Osteocyte (in vitro differentiated cells): ENCODE data around the gene PLA2G4E. TPM values are rescaled to one million over a fixed set of nuclear protein-coding genes. Genes with fewer than 3 reads are reported as not detected.

Experiments
- DNase-seq: peaks from one replicate; pipeline ENCODE4 v3.0.0; 2021; ENCODE audit warnings: mixed read lengths; ENCODE audit not compliant: unreplicated experiment; ENCODE audit errors: extremely low spot score
- H3K27ac Mint-ChIP-seq: one replicate; pipeline ENCODE4 v1.8.0; 2021; ENCODE audit warnings: mild to moderate bottlenecking, mixed read lengths; ENCODE audit not compliant: unreplicated experiment
- H3K27me3 Mint-ChIP-seq: one replicate; pipeline ENCODE4 v1.8.0; 2021; ENCODE audit warnings: mixed read lengths; ENCODE audit not compliant: unreplicated experiment
- H3K36me3 Mint-ChIP-seq: one replicate; pipeline ENCODE4 v1.8.0; 2021; ENCODE audit warnings: mixed read lengths; ENCODE audit not compliant: unreplicated experiment
- H3K4me1 Mint-ChIP-seq: one replicate; pipeline ENCODE4 v1.8.0; 2021; ENCODE audit warnings: mixed read lengths; ENCODE audit not compliant: unreplicated experiment
- H3K4me3 Mint-ChIP-seq: one replicate; pipeline ENCODE4 v1.8.0; 2021; ENCODE audit warnings: mild to moderate bottlenecking, moderate library complexity, mixed read lengths; ENCODE audit not compliant: unreplicated experiment
- H3K9me3 Mint-ChIP-seq: one replicate; pipeline ENCODE4 v1.8.0; 2021; ENCODE audit warnings: mixed read lengths; ENCODE audit not compliant: unreplicated experiment
- CTCF ChIP-seq: fragments of 200-600 bp; sonication (generic); IDR thresholded peaks from 2 replicates; pipeline ENCODE4 v1.5.0; 2021; ENCODE audit warnings: antibody characterized with exemption, mild to moderate bottlenecking, moderate library complexity
- total RNA-seq: library from RNA; stranded (reverse); gene quantifications from 2 replicates; pipeline ENCODE4 v1.2.1, GENCODE V29; 2021

The PLA2G4E gene
- total RNA-seq, 1 donor from 2014 or later = not detected

GRCh38 chr15:42057799-42058646 lies 37.2 kb upstream of the PLA2G4E start:
- H3K27ac Mint-ChIP-seq = no peak overlapping the region

GRCh38 chr15:42056934-42057798 lies 36.3 kb upstream of the PLA2G4E start:
- Mint-ChIP-seq H3K4me3 (peak overlapping the region; percentile 30), H3K36me3 (no peaks in the 10 kb centered on the region), H3K4me1 (peaks cover 19% of the 10 kb centered on the region), H3K27me3 (peaks cover 59% of the 10 kb centered on the region), H3K9me3 (no peaks in the 10 kb centered on the region), H3K27ac (no peak overlapping the region)
- DNase-seq = peak; percentile 89
- TF ChIP-seq CTCF = peak; percentile 69

More at GRCh38 chr15:42057799-42058646, 37.2 kb upstream of the PLA2G4E start:
- peaks cover 61% of the 10 kb centered on the region for H3K27me3 Mint-ChIP-seq
- no peak for TF ChIP-seq CTCF
- H3K4me1 Mint-ChIP-seq = peaks cover 19% of the 10 kb centered on the region
- no peaks in the 10 kb centered on the region for H3K9me3 Mint-ChIP-seq
- no peak overlapping the region for H3K4me3 Mint-ChIP-seq
- DNase-seq = no peak
- no peaks in the 10 kb centered on the region for H3K36me3 Mint-ChIP-seq

- H3K4me1 Mint-ChIP-seq = peaks cover 19% of the 10 kb centered on the region
- peak; percentile 56 for DNase-seq
- H3K27ac Mint-ChIP-seq = peak overlapping the region; percentile 24
- no peak overlapping the region for H3K4me3 Mint-ChIP-seq
- no peaks in the 10 kb centered on the region for H3K36me3 Mint-ChIP-seq
- TF ChIP-seq CTCF = no peak
- peaks cover 55% of the 10 kb centered on the region for H3K27me3 Mint-ChIP-seq
- H3K9me3 Mint-ChIP-seq = no peaks in the 10 kb centered on the region
Measured at GRCh38 chr15:42053914-42054313, 33.1 kb upstream of the PLA2G4E start.

GRCh38 chr15:42053010-42053409 lies 32.2 kb upstream of the PLA2G4E start:
- no peak overlapping the region for H3K4me3 Mint-ChIP-seq
- no peak for TF ChIP-seq CTCF
- H3K27ac Mint-ChIP-seq = no peak overlapping the region
- no peaks in the 10 kb centered on the region for H3K36me3 Mint-ChIP-seq
- peaks cover 19% of the 10 kb centered on the region for H3K4me1 Mint-ChIP-seq
- peaks cover 50% of the 10 kb centered on the region for H3K27me3 Mint-ChIP-seq
- no peaks in the 10 kb centered on the region for H3K9me3 Mint-ChIP-seq
- peak; percentile 81 for DNase-seq
